WERI-Rb-1 (cell line): ENCODE measurements around the gene KDM4F.

Experiments
- DNase-seq: peaks from one replicate; pipeline ENCODE4 v3.0.0-alpha.2; 2020
- H3K27ac ChIP-seq: fragments of 250-450 bp; sonication (Bioruptor Pico); 2 replicates; pipeline ENCODE4 v1.5.1; 2020; ENCODE audit warnings: mild to moderate bottlenecking, moderate library complexity
- H3K27me3 ChIP-seq: fragments of 250-450 bp; sonication (Bioruptor Pico); 2 replicates; pipeline ENCODE4 v1.5.1; 2021; ENCODE audit warnings: mild to moderate bottlenecking, low read depth, moderate library complexity; ENCODE audit not compliant: insufficient read depth, severe bottlenecking
- H3K36me3 ChIP-seq: fragments of 250-450 bp; sonication (Bioruptor Pico); 2 replicates; pipeline ENCODE4 v1.5.1; 2020; ENCODE audit warnings: mild to moderate bottlenecking, moderate library complexity
- H3K4me3 ChIP-seq: 2 replicates; pipeline ENCODE4 v1.5.1; 2011; ENCODE audit warnings: low read depth, mild to moderate bottlenecking, control low read depth, low read length
- H3K9me3 ChIP-seq: fragments of 250-450 bp; sonication (Bioruptor Pico); 2 replicates; pipeline ENCODE4 v1.5.1; 2021; ENCODE audit warnings: mild to moderate bottlenecking, moderate library complexity; ENCODE audit not compliant: severe bottlenecking
- CTCF ChIP-seq: IDR thresholded peaks from 2 replicates; pipeline ENCODE4 v1.5.1; 2011; ENCODE audit warnings: low read depth, mild to moderate bottlenecking, control low read depth, inconsistent platforms, low read length

KDM4F gene

GRCh38 chr11:95088946-95089619 lies 39.9 kb downstream of the KDM4F start:
- H3K9me3 ChIP-seq = no peaks in the 10 kb centered on the region
- H3K4me3 ChIP-seq = peak overlapping the region; percentile 31
- DNase-seq = no peak
- no peak for TF ChIP-seq CTCF
- no peaks in the 10 kb centered on the region for H3K36me3 ChIP-seq
- H3K27me3 ChIP-seq = no peaks in the 10 kb centered on the region
- no peak overlapping the region for H3K27ac ChIP-seq

- DNase-seq = peak; percentile 78
- Histone ChIP-seq H3K27me3 (no peaks in the 10 kb centered on the region), H3K27ac (no peak within 1 kb of the TSS), H3K9me3 (no peaks in the 10 kb centered on the region), H3K4me3 (peak within 1 kb of the TSS; percentile 78), H3K36me3 (no peaks in the 10 kb centered on the region)
- TF ChIP-seq CTCF = 0 out of 2 replicates have a peak, but pooled peaks have one; percentile 9
Measured at GRCh38 chr11:95089620-95090542, 40.7 kb downstream of the KDM4F start, which contains the start of gene ENDOD1. TSS of gene ENDOD1 (plus strand) at chr11:95089846. CDS start at chr11:95089928, 82 bp downstream.

- Histone ChIP-seq H3K9me3 (no peaks in the 10 kb centered on the region), H3K4me3 (no peak overlapping the region), H3K27me3 (no peaks in the 10 kb centered on the region), H3K27ac (no peak overlapping the region), H3K36me3 (no peaks in the 10 kb centered on the region)
- TF ChIP-seq CTCF = no peak
- DNase-seq = no peak
Measured at GRCh38 chr11:95091663-95092180, 42.5 kb downstream of the KDM4F start.

- Histone ChIP-seq H3K9me3 (no peaks in the 10 kb centered on the region), H3K4me3 (no peak overlapping the region), H3K27ac (no peak overlapping the region)
Measured at GRCh38 chr11:95092549-95093324, 43.5 kb downstream of the KDM4F start.

More at GRCh38 chr11:95092549-95093324, 43.5 kb downstream of the KDM4F start:
- Histone ChIP-seq H3K27me3 (no peaks in the 10 kb centered on the region), H3K36me3 (no peaks in the 10 kb centered on the region)
- peak; percentile 59 for TF ChIP-seq CTCF
- no peak for DNase-seq
